Stimulated activated CD8-positive, alpha-beta memory T cell treated with anti-CD3 and anti-CD28 coated beads, Interleukin-7, amount 100 ng/mL, for 1 hour (primary cell): ENCODE measurements around the gene CLIC6.

Source experiments
- DNase-seq, 2 donors: peaks; one replicate each; pipeline ENCODE4 v3.0.0-alpha.2; 2020; ENCODE audit warnings: low read depth in 2 of 2

CLIC6 gene

DNA sequence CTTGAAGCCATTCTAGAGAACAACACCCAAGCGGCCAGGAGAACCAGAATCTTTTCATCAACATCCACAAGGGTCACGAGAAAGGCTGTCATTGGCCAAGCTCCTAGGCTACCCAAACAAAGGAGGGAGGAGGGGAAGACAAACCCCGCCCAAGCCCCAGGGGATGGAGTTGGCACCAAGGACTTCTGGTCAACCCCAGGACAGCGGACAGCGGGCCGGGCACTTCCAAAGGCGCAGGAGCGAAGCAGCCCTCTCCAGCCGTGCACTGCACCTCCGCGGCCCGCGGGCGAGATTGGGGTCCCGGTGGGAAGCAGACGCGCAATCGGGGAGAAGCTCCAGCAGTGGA is at the start of gene CLIC6:
Gene CLIC6, plus strand, starts transcription at position 192 of the 346 bp plus-strand sequence. CDS start 395 bp downstream, outside the sequence.
- DNase-seq = no peak

DNA sequence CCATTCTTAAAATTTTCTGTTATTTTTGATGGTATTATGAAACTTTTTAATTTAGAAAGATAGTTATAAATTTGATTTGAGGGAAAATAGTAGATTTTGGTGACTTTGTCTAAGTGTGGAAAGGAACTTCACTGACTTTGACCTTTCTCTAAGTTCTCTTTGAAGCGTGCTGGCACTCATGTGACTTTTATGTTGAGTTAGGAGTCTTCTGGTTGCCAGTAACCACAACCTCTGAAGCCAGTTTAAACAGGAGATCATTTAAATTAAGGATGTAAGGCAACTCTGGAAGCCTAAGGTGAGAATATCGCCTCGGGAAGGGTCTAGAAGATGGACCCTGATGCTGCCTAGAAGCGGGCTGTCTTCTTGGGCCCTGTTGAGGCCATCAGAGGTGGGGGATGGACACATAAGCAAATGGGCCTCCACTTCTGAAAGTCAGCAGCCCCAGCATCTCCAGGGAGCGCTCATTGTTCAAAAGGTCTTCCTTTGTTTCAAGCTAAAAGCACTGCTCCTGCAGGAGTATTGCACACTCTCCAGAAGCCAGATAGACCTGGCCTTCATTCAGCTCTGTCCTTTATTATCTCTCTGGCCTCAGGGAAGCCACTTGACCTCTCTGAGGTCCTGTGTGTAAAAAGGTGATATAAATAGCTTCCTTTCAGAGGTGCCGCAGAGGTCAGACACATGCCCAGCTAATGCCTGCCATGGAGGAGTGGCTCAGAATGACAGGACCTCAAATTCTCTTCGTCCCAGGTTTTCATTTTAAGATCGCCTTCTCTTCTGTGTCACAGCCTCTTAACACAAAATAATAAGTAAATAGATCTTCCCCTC is 48.7 kb upstream of the CLIC6 start:
- DNase-seq = no peak

DNA sequence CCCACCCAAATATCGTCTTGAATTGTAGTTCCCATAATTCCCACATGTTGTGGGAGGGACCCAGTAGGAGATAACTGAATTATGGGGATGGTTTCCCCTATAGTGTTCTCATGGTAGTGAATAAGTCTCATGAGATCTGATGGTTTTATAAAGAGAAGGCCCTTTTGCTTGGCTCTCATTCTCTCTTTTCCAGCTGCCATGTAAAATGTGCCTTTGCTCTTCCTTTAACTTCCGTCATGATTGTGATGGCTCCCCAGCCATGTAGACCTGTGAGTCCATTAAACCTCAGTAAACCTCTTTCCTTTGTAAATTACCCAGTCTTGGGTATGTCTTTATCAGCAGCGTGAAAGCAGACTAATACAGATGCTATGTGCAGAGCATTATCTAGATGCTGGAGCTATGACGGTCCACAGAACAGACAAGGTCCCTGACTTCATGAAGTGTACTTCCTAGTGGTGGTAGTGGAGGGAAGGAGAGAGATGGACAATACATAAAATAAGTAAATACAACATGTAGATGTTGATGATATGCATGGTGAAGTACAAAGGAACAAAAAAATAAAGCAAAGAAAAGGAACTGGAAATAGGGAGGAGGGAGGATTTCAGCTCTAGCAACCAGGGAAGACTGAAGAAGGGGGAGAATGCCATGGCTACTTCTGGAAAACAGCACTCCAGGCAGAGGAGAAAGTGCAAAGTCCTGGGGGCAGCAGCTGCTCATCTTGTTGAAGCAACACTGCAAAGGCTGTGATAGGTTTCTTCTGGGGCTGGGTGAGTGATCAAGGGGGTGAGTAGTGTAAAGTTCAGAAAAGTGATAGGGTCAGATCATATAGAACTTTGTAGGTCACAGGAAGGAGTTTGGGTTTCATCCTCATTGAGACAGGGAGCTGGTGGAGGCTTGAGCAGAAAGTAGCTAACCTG is 47.1 kb upstream of the CLIC6 start:
- DNase-seq = no peak

DNA sequence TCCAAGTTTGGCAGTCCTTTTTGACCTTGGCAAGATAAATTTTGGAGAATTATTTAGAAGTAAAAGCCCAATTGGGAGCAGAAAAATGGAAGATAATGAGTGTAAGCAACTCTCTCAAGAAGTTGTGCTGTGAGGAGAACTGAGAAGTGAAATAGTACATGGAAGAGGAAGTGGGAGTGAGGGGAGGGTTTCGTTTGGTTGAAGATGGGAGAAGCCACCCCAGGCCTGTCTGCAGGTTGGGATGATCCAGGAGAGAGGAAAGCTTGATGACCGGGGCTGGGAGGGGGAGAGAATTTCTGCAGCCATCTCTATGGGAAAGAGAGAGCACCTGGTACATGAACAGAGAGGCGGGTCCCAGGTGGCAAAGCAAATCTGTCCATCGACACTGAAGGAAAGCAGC is 45.3 kb upstream of the CLIC6 start:
- no peak for DNase-seq

DNA sequence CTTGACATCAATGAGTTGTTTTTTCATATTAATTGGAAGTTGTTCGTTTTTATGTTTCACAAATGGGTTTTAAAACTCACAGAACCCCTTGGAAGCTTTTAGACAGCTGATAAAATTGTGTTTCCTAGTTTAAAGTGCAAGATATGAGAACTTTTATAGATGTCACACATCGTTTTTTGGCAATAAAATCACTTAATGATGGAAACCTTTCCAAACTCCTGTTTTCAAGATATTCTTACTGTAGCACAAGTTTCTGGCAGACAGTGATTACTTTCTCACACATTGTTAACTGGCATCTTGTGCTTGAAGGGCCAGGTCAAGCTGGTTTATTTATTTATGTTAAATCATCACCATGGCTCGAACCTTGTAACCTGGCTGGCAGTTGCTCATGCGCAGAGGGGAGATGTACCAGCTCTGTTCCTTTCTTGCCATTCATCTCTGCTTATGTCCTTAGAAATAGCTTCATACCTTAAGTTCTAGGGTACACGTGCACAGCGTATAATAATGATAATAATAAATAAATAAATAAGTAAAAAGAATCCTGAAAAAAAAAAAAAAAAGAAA is 43.7 kb upstream of the CLIC6 start:
- no peak for DNase-seq

DNA sequence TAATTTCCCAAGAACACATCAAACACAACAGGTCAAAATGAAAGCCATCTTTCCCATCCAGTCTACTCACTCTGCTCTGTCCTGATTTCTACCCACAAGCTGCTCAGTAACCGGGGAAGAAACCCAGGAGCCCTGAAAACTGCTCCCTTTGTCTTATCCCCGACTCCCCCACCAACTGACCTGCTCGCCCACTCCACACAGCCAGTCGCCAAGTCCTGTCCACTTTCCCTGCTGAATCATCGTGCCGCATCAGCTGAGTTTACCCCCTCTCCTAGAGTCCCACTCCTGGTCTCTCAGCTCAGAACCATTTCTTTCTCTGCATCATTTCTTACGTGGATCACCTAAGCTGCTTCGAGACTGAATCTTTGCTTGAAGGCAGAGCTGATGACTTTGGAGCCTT is 42.7 kb upstream of the CLIC6 start:
- no peak for DNase-seq

DNA sequence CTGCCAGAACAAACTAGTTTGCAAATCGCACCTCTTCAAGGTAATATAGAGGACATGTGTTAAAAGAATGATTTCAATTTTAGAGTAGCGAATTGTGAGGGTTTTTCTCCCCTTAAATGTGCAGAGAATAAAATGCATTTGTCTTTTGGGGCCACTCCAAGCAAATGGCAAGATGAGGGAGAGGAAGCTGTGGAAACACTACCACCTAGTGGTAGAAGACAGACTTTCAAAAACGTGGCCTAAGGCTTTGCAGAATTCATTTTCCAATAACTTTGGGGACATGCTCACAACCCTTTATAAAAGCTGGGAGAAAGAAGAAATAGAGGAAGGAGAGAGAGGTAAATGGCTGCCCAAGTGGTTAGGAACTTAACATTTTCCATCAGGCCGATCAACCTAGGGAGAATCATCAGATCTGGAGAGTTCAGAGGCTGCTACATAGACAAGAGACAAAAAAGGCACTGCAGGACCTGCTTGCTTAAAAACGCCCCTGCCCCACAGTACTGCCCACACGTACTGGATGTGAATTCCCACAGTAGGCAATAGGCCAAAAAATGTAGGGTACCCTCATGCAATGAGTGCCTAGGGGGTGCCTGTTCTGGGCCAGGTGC is 38.2 kb upstream of the CLIC6 start:
- DNase-seq = no peak

DNA sequence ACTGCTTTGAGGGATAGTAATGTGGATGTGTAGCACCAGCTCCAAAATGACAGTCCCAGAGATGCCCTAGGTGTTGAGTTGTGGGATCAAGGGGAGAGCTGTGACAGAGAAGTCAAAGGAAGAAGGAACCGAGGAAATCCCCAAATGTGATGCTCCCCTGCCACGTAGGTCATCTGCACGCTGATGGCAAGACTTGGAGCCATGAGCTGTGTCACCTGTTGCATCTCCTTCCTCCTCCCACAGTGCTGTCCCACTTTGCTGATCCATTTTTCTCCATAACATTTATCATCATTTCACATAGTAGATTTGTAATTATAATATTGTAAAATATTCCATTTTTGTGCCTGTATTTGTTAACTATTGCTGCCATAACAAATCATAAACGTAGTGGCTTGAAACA is 36.3 kb upstream of the CLIC6 start:
- no peak for DNase-seq

DNA sequence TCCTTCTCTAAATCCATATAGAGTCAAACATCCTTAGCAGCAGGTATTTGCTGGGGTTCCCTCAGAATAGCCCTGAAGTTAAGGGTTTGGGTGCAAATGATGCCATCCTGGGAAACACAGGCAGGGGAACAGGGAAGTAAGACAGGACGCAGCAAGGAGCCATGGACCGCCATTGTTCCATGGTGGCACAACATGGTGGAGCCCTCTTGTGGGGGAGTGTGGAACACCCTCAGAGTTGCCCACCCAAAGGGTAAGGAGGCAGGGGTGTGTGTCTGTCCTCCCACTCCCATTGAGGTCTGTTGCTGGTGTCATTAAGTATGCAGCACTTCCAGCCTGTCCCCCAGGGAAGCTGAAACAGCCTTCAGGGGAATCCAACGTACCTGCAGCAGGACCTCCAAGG is 33.5 kb upstream of the CLIC6 start:
- DNase-seq = no peak

DNA sequence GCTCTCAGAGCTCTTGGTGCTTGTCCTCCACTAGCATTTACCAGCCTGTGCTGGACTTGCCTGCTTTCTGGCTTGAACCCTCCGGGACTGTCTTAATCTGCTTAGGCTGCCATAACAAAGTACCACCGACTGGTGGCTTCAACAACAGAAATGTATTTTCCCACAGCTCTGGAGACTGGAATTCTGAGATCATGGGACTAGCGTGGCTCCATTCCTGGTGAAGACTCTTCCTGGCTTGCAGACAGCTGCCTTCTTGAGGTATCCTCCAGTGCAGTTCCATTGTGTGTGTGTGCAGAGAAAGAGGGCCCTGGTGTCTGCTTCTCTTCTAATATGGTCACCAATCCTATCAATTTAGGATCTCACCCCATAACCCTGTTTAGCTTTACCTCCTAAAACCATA is 31.8 kb upstream of the CLIC6 start:
- DNase-seq = no peak

DNA sequence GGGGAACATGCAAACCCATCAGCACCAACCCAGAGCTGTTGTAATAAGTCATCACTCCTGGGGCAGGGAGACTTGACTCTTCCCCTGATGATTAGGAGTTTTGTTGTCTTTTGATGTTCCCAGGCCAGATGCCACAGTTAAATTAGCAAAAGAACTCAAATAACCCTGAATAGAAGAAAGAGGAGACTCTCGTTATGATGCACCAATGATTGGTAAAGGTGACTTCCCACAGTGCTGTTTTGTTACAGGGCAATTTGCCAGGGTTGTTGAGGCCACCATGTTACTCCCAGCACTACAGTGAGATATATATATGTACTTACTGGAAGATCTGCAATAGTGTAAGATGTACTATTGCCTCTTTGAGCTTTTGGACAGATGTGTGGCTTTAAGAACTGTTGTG is 29.5 kb upstream of the CLIC6 start:
- DNase-seq = no peak

DNA sequence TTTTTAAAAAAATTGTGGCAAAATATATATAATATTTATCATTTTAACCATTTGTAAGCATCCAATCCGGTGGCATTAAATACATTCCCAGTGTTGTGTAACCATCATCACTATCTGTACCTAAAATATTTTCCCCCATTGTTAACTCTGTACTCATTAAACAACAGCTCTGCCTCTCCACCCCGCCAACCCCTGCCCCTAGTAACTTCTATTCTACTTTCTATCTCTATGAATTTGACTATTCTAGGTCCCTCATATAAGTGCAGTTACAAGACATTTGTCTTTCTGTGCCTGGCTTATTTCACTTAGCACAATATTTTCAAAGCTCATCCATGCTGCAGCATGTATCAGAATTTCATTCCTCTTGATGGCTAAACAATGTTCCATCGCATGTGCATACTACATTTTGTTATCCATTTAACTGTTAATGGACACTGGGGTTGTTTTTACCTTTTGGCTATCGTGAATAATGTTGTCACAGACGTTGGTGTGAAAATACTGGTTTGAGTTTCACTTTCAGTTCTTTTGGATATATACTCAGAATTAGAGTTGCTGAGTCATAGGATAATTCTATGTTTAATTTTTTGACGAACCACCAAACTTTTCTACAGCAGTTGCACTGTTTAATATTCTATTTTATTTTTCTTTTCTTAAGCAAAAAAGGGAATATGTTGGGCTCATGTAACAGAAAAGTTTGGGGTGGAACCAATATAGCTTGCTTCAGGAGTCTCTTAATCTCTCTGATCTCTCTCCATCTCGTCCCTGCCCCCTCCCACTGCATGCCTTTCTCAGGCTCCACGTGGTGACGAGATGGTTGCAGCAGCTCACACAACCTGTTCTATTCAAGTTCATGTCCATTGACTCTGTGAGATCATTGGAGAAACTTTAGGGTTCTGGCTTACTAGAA is 28.7 kb upstream of the CLIC6 start:
- no peak for DNase-seq

DNA sequence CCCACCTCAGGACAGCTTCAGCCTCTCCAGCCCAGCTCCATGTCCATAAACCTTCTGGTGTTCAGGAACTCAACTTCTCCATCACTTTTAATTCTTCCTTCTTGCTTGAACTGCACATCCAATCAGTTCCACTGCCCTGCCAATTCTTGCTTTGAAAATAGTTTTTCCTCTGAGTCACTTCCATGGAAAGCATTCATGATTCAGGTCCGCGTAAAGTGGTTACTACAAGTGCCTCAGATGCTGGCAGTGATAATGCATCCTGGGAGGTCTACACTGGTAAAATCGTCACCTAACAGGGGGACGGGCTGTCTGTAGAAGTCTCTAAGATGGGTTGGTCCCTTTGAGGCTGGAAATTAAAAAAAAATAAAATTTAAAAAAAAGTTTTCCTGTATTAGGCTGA is 27.9 kb upstream of the CLIC6 start:
- DNase-seq = no peak

DNA sequence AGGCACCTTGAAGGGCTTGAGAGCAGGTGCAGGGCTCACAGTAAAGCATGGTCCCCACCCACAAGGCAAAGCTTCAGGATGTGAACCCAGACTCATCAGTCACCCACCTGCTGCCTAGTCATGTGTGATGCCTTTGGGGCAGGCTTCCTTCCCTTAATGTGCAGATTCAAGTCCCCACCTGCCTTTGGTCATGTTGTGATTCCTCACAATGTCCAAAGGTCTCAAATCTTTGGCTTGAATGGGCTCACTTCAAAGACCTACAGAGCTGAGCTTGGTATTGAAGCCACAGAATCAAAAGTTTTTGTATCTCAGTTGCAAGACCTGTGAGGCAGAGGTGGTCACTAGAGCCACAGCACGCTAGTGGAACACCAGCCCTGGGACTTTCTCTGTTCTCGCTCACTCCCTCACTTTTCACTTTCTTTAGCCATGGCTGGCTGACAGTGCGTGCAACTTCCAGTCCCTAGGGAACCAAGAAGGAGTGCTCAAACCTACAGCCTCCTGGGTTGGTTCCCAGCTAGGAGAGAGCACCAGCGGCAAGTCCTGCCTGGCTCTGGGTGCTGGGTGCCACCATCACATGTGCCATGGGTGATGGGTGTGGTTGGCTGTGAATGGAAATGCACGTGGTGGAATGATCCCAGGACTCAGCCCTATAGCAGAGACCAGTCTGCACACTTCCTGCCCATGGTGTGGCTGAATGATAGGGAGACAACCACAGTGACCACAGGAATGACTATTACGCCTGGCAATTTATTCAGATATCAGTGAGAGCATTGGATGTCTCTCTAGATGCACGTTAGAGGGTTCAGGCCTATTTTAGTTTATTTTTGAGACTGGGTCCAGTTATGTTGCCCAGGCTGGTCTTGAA is 26.4 kb upstream of the CLIC6 start:
- no peak for DNase-seq

DNA sequence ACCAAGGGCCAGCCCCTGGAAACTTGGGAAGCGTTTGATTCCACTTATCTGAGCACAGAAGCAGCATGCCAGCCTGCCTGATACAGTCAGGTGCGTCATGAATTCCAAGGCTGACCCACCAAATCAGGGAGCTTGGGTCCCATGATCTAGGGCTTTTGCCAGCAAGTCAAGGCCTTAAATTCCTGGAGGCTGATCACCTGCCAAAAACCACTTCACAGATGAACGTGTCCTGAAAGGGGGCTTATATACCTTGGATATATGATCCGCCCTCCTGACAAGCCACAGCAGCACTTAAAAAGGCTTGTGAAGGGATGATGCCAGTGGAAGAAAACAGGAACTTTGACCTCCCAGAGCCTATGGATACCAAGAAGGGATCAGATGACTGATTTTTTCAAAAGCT is 24.0 kb upstream of the CLIC6 start:
- DNase-seq = no peak

DNA sequence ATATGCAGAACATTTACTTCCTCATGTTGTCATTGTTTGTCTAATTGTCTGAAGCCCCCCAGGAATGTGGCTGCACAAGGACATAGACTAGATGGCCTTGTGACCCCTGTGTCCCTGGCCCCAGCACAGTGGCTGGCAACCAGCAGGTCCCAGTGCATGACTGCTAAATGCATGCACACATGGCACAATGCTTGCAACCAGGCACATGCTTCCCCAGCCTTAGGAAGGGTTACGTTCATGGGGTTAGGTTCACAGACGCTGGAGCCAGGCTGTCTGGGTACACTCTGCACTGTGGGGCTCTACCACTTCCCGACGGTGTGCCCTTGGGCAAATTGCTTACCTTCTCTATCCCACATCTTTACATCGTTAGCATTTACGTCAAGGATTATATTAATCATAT is 21.2 kb upstream of the CLIC6 start:
- DNase-seq = no peak

DNA sequence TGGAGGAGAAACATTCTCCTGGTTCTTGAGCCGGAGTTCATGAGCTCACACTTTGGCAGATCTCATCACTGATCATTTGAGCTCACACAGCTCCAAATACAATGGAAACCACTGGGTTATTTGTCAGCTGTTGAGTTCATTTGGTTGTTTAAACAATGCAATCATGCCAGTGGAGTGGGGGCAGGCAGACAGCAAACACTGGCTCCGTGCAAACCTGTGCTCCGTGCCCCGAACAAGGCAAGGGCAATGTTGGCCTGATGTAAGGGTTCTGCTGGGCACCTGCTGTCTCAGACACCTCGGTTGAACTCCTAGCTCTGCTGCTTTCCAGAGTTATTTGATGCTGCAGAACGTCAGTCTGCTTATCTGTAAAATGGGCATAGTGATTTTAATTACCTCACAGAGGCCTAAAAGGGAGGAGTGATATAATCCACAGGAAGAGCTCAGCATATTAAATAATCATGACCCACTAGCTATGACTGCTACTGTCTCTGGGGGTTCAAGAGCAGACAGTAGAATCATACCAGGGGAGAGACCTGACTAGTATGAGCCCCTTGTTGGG is 20.0 kb upstream of the CLIC6 start:
- DNase-seq = no peak

DNA sequence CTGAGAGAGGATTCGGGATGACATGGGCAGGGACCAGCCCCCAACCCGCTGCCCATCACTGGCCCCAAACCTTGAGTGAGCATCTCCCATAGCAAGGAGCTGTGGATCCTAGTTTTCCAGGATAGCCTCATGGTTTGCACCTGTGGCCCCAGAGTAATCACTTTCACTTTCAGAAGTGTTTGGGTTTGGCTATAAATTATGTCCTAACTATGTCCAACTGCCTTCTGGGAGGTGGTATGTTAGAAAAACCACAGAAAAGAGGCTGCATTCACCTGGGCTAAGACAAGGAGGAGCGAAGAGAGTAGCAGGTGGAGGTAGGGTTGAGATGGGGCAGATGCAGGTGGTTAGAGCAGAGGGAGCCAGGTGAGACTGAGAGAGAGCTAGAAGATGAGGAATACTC is 19.4 kb upstream of the CLIC6 start:
- DNase-seq = no peak

DNA sequence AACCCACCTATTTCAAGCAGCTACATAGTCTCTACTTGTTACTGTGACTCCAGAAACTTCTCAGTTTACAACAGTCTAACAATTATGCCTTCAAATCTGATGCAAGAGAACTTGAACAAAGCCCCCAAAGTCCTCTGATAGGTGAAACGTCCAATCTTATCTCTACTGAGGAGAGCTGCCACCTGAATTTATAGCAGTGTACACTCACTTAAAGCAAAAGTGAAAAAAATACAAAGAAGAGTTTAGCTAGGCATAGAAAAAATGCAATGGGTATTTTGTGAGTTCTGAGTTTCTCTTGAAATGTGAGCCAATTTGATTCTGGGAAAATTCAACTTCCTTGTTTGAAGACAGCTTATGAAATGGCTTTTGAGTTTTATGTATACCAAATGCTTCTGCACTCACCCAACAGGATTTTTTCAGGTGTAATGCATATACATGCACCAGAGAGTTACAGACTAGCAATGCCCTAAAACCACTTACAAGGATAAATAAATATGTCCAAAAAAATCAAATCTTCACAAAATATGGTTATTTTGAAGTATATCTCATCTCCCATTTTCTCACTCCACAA is 17.8 kb upstream of the CLIC6 start:
- no peak for DNase-seq

DNA sequence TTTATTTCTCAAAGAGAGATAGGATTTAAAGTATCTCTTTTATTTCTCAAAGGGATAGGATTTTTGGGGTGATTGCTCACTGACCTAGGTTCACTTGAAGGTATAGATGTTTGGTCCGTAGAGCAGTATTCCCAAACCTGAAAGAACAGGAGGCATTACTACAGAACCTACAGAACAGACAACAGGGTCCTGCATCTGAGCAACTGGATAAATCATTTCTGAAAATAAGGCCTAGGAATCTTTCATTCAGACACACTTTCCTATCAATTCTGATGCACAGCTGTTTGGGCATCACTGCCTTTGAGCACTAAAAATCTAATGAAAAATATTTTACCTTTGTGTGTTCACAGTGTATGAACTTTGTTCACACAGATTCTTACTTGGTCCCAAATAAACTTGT is 17.2 kb upstream of the CLIC6 start:
- DNase-seq = no peak
